HepG2 (cell line): Measurements from ENCODE around the gene YWHAQ. TPM values are rescaled to one million over a fixed set of nuclear protein-coding genes. Genes with fewer than 3 reads are reported as not detected.

Experiments used
- ATAC-seq: fragments of 200-7000 bp; cut with Tn5 transposase; 3 replicates; pipeline ENCODE4 v1.9.1; 2020; ENCODE audit warnings: mild to moderate bottlenecking, moderate library complexity
- BruUV-seq: library from RNA; stranded (reverse); fragments of 400-500 nt; replicated peaks from 2 replicates; lab custom pipeline; 2021; lab: Mats Ljungman, UMichigan
- CTCF ChIA-PET: fragments of 300-600 bp; formaldehyde crosslinking; extraction: SDS; loops from one replicate; lab custom pipeline; 2021; ENCODE audit warnings: low total read pairs, inconsistent platforms, low intra/inter-chr PET ratio; lab: Yijun Ruan, JAX
- POLR2A ChIA-PET: fragments of 350-600 bp; sonication (Branson Sonifier 250); formaldehyde crosslinking; loops from one replicate; lab custom pipeline; 2020; ENCODE audit warnings: antibody characterized with exemption, inconsistent platforms; lab: Yijun Ruan, JAX
- DNase-seq: peaks from one replicate; pipeline ENCODE4 v3.0.0-alpha.2; 2015; ENCODE audit warnings: low spot score
- FAIRE-seq: peaks from 3 replicates; lab custom pipeline; 2011; peaks lifted over from hg19 to GRCh38; lab: Jason Lieb, UNC
- H2AFZ ChIP-seq: one replicate; pipeline ENCODE4 v1.6.1; 2011; ENCODE audit warnings: low read length, inconsistent platforms
- H3K27ac ChIP-seq: fragments of 300-600 bp; 3 replicates; pipeline ENCODE4 v1.8.0; 2011; ENCODE audit warnings: mixed run types, mild to moderate bottlenecking, mixed read lengths, low read length, inconsistent platforms; ENCODE audit not compliant: insufficient read depth; ENCODE audit errors: extremely low read length
- H3K27me3 ChIP-seq, 2 experiments: fragments of 200-600 bp in 1 of 2; 2 replicates in 1 of 2; 3 replicates in 1 of 2; pipeline versions ENCODE4 v1.6.0 to v1.8.0; 2011; ENCODE audit warnings: low read length in 2 of 2, mild to moderate bottlenecking in 2 of 2, moderate library complexity in 2 of 2, inconsistent platforms in 1 of 2; ENCODE audit not compliant: insufficient read depth in 2 of 2, control insufficient read depth in 1 of 2
- H3K36me3 ChIP-seq, 2 experiments: fragments of 200-600 bp in 1 of 2; replicated peaks in 1 of 2; 2 replicates in 1 of 2; 3 replicates in 1 of 2; pipeline versions ENCODE4 v1.5.1 to v1.8.0; 2011; ENCODE audit warnings: low read length in 2 of 2, inconsistent platforms in 1 of 2; ENCODE audit not compliant: insufficient read depth in 2 of 2, control insufficient read depth in 1 of 2
- H3K4me1 ChIP-seq: 2 replicates; pipeline ENCODE4 v1.5.1; 2012; ENCODE audit warnings: low read length, inconsistent platforms; ENCODE audit not compliant: insufficient read depth
- H3K4me2 ChIP-seq: 2 replicates; pipeline ENCODE4 v1.6.0; 2011; ENCODE audit warnings: low read depth, low read length, inconsistent platforms
- H3K4me3 ChIP-seq, 3 experiments: fragments of 200-600 bp in 1 of 3; sonication (generic), shearing (Covaris generic) in 1 of 3; replicated peaks in 1 of 3; 2 replicates each; pipeline ENCODE4 v1.5.1; 2011 to 2016; ENCODE audit warnings: low read length in 3 of 3, inconsistent platforms in 2 of 3, low read depth in 2 of 3, mild to moderate bottlenecking in 2 of 3, control low read depth in 1 of 3, mixed read lengths in 1 of 3; ENCODE audit not compliant: insufficient read depth in 1 of 3
- H3K79me2 ChIP-seq: one replicate; pipeline ENCODE4 v1.6.1; 2011; ENCODE audit warnings: low read length, inconsistent platforms; ENCODE audit not compliant: insufficient read depth
- H3K9ac ChIP-seq: 2 replicates; pipeline ENCODE4 v1.6.0; 2011; ENCODE audit warnings: mild to moderate bottlenecking, low read depth, low read length, inconsistent platforms; ENCODE audit not compliant: insufficient read depth
- H3K9me3 ChIP-seq: 2 replicates; pipeline ENCODE4 v1.5.1; 2012; ENCODE audit warnings: mild to moderate bottlenecking, low read length
- H4K20me1 ChIP-seq: 2 replicates; pipeline ENCODE4 v1.6.0; 2011; ENCODE audit warnings: inconsistent platforms, mild to moderate bottlenecking, low read length, moderate library complexity; ENCODE audit not compliant: insufficient read depth
- AHR ChIP-seq: IDR thresholded peaks from 2 replicates; pipeline ENCODE4 v1.6.1; 2018; ENCODE audit warnings: missing genetic modification reagents, missing compliant biosample characterization
- NCOA1 ChIP-seq: sonication (generic); formaldehyde crosslinking; IDR thresholded peaks from 2 replicates; pipeline ENCODE4 v1.9.0; 2021; ENCODE audit warnings: missing genetic modification reagents
- PRMT3 ChIP-seq: sonication (generic); formaldehyde crosslinking; IDR thresholded peaks from 2 replicates; pipeline ENCODE4 v1.8.1; 2022; ENCODE audit warnings: low read depth, mild to moderate bottlenecking, moderate library complexity, missing genetic modification reagents, borderline replicate concordance
- TARDBP ChIP-seq: sonication (generic); formaldehyde crosslinking; IDR thresholded peaks from 2 replicates; pipeline ENCODE4 v1.8.0; 2022; ENCODE audit warnings: mild to moderate bottlenecking, missing genetic modification reagents
- TBX2 ChIP-seq: sonication (generic); formaldehyde crosslinking; IDR thresholded peaks from 2 replicates; pipeline ENCODE4 v1.5.0; 2020; ENCODE audit warnings: missing genetic modification reagents, mild to moderate bottlenecking, borderline replicate concordance
- WIZ ChIP-seq: sonication (generic); formaldehyde crosslinking; IDR thresholded peaks from 2 replicates; pipeline ENCODE4 v1.5.1; 2020; ENCODE audit warnings: mild to moderate bottlenecking, missing genetic modification reagents
- ZNF337 ChIP-seq: sonication (generic); formaldehyde crosslinking; IDR thresholded peaks from 2 replicates; pipeline ENCODE4 v1.5.1; 2020; ENCODE audit warnings: missing genetic modification reagents, low read depth, mild to moderate bottlenecking, borderline replicate concordance
- ZNF34 ChIP-seq: sonication (generic); formaldehyde crosslinking; IDR thresholded peaks from 2 replicates; pipeline ENCODE4 v1.4.0; 2020; ENCODE audit warnings: mild to moderate bottlenecking, missing genetic modification reagents, borderline replicate concordance
- ZNF605 ChIP-seq: sonication (generic); formaldehyde crosslinking; IDR thresholded peaks from 2 replicates; pipeline ENCODE4 v1.8.0; 2022; ENCODE audit warnings: mild to moderate bottlenecking, missing genetic modification reagents
- ZNF614 ChIP-seq: IDR thresholded peaks from 2 replicates; pipeline ENCODE4 v1.6.1; 2018; ENCODE audit warnings: missing biosample characterization, missing genetic modification reagents, inconsistent platforms, borderline replicate concordance
- ZNF879 ChIP-seq: sonication (generic); formaldehyde crosslinking; IDR thresholded peaks from 2 replicates; pipeline ENCODE4 v1.8.1; 2023; ENCODE audit warnings: missing genetic modification reagents
- WGBS: methylation state at CpG from one replicate; pipeline ENCODE4 v1.1.6; 2017; ENCODE audit warnings: low lambda C conversion rate; 5-methylcytosine and 5-hydroxymethylcytosine counted together
- in situ Hi-C: cut with HindIII; loops from 2 replicates; pipeline ENCODE4 v1.10.0; 2017; ENCODE audit warnings: low pct_unique_long_range_greater_than_20kb; ENCODE audit not compliant: extremely low pct_ligation_motif_present
- intact Hi-C: fragments of 100-400 bp; cut with micrococcal nuclease; formaldehyde crosslinking; loops from one replicate; pipeline ENCODE4 v1.10.0; 2022; ENCODE audit not compliant: unreplicated experiment
- polyA plus RNA-seq, 8 experiments: library from polyadenylated mRNA; depleted of rRNA in 3 of 8; stranded (reverse) in 7 of 8; unstranded in 1 of 8; fragments of >200 nt; fragmentation: Illumina TruSeq in 4 of 8; extraction: Trizol in 4 of 8; gene quantifications; 2 replicates each; pipeline versions ENCODE4 v1.2.1 to v1.2.3, GENCODE V29; 2011 to 2016; ENCODE audit warnings: low read depth in 4 of 8, missing spikeins in 1 of 8, mixed read lengths in 1 of 8; ENCODE audit not compliant: insufficient read depth in 1 of 8
- total RNA-seq, 5 experiments: library from RNA; depleted of rRNA; stranded (reverse); fragments of >200 nt; fragmentation: Illumina TruSeq; extraction: Trizol; gene quantifications; 2 replicates each; pipeline ENCODE4 v1.2.3, GENCODE V29; 2016; ENCODE audit warnings: low read depth in 1 of 5
- TF ChIP-seq, protein P1 (sequence below): sonication (generic); formaldehyde crosslinking; IDR thresholded peaks from 2 replicates; pipeline ENCODE4 v1.4.0; 2020; ENCODE audit warnings: missing genetic modification reagents
- TF ChIP-seq, protein P2 (sequence below): sonication (generic); formaldehyde crosslinking; IDR thresholded peaks from 2 replicates; pipeline ENCODE4 v1.5.0; 2020; ENCODE audit warnings: missing genetic modification reagents
- TF ChIP-seq, protein P3 (sequence below): sonication (generic); formaldehyde crosslinking; IDR thresholded peaks from 2 replicates; pipeline ENCODE4 v1.4.0; 2020; ENCODE audit warnings: missing genetic modification reagents, borderline replicate concordance

YWHAQ gene
- total and polyA plus RNA-seq, 2 of the 13 experiments (the other 11 are each of a cell fraction or from before 2014, with no cell fraction given), result 160 to 304 TPM

DNA sequence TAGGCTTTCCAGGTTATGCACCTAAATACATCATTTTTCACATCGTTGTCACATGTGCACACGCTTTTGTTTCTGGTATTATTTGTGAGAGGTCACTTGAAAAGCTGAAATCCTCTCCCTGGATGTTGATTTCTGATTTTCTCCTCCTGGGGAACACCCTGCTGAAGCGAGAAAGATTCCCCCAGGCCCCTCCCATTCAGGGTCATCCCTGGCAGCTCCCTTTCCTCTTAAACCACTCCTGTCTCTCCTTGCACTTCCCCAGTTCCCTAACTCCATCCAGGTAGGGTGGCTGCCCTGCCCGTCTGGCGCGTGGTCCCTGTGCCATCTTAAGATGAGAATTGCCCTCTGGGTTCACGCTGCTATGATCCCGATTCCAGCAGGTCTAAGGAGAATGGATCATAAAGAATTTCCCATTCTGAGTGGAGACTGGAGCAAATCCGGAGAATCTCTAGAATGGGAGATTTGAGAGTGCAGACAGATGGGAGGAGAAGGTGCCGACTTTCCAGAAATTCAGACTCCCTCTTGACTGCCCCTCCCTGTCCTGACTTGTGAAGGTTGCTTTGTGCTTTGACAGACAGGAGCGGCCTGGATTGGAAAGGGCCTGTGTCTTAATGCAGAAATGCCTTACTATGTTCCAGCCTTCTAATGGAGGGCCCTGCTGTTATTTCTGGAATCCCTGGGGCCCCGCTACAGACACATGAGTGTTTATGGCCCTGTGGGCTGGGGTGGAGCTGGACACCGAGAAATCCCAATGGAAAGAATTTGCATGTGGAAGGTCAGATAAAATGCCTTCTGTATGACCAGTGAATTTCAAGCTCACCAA lies 1.3 kb upstream of the YWHAQ start (continued):
- TF ChIP-seq ZNF879 (CRISPR knock-in tag), result no peak
- TF ChIP-seq, protein P1, sequence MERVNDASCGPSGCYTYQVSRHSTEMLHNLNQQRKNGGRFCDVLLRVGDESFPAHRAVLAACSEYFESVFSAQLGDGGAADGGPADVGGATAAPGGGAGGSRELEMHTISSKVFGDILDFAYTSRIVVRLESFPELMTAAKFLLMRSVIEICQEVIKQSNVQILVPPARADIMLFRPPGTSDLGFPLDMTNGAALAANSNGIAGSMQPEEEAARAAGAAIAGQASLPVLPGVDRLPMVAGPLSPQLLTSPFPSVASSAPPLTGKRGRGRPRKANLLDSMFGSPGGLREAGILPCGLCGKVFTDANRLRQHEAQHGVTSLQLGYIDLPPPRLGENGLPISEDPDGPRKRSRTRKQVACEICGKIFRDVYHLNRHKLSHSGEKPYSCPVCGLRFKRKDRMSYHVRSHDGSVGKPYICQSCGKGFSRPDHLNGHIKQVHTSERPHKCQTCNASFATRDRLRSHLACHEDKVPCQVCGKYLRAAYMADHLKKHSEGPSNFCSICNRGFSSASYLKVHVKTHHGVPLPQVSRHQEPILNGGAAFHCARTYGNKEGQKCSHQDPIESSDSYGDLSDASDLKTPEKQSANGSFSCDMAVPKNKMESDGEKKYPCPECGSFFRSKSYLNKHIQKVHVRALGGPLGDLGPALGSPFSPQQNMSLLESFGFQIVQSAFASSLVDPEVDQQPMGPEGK (CRISPR knock-in tag), result no peak
- 0 out of 2 replicates have a peak, but pooled peaks have one; percentile 17 for TF ChIP-seq ZNF605 (CRISPR knock-in tag)

DNA sequence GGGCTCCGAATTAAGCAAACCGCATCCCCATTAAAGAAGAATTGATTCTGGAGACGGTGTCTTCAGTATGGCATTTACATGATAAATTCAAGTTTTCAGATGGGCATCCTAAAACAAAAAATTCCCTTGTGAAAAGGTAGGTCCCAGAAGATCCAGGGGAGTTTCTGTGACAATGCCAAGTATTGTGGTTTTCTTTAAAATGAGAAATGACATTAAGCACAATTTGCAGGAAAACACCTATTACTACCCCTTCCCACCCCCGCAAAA lies 689 bp upstream of the YWHAQ start:
- no peak overlapping the region for H3K27ac ChIP-seq
- H3K36me3 ChIP-seq, result peaks cover 1 to 20% of the 10 kb centered on the region in 2 experiments; a peak in 2 of 5 replicates
- H3K9me3 ChIP-seq, result no peaks in the 10 kb centered on the region
- H2AFZ ChIP-seq, result no peak overlapping the region
- peaks cover 0 to 28% of the 10 kb centered on the region in 2 experiments; a peak in 4 of 5 replicates for H3K27me3 ChIP-seq
- in situ Hi-C loops (no loop called here), intact Hi-C loops (loop anchor here (2.0 kb wide), 1 partner anchor 77 kb away; the partner anchor contains the start of gene ADAM17)
- peak overlapping the region; percentile 46 for H3K9ac ChIP-seq
- peaks cover 38% of the 10 kb centered on the region for H3K79me2 ChIP-seq
- peaks cover 33% of the 10 kb centered on the region for H4K20me1 ChIP-seq
- no peak for DNase-seq
- no peak for FAIRE-seq
- ChIA-PET POLR2A (interaction anchor here (0.6 to 3.2 kb wide), 17 partner anchors 8 to 1502 kb away, joined by 3 to 70 read pairs (median 5); partner anchors contain the start of genes ADAM17 and TAF1B), CTCF (no interaction called here)
- H3K4me2 ChIP-seq, result peak overlapping the region; percentile 80
- peak overlapping the region; percentile 46 to 100 (median 63); a peak in 5 of 6 replicates for H3K4me3 ChIP-seq
- H3K4me1 ChIP-seq, result peaks cover 62% of the 10 kb centered on the region
- WGBS, result 60% methylated on average over 4 of the region's 4 CpGs
- BruUV-seq, result no TSS peak
- no peak for ATAC-seq
- TF ChIP-seq ZNF614 (CRISPR knock-in tag) (no peak), AHR (no peak), ZNF34 (CRISPR knock-in tag) (no peak), NCOA1 (CRISPR knock-in tag) (no peak), TBX2 (no peak), WIZ (CRISPR knock-in tag) (no peak), TARDBP (CRISPR knock-in tag) (no peak), ZNF337 (no peak), PRMT3 (CRISPR knock-in tag) (0 out of 2 replicates have a peak, but pooled peaks have one; percentile 11)
- TF ChIP-seq, protein P2, sequence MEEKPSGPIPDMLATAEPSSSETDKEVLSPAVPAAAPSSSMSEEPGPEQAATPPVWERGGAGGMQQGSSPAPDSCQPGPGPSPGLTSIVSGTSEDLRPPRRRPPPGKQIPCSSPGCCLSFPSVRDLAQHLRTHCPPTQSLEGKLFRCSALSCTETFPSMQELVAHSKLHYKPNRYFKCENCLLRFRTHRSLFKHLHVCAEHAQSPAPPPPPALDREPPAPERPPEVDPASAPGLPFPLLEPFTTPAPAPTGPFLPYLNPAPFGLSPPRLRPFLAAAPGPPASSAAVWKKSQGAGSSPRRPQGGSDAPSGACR (CRISPR knock-in tag), result no peak
- TF ChIP-seq, protein P3, sequence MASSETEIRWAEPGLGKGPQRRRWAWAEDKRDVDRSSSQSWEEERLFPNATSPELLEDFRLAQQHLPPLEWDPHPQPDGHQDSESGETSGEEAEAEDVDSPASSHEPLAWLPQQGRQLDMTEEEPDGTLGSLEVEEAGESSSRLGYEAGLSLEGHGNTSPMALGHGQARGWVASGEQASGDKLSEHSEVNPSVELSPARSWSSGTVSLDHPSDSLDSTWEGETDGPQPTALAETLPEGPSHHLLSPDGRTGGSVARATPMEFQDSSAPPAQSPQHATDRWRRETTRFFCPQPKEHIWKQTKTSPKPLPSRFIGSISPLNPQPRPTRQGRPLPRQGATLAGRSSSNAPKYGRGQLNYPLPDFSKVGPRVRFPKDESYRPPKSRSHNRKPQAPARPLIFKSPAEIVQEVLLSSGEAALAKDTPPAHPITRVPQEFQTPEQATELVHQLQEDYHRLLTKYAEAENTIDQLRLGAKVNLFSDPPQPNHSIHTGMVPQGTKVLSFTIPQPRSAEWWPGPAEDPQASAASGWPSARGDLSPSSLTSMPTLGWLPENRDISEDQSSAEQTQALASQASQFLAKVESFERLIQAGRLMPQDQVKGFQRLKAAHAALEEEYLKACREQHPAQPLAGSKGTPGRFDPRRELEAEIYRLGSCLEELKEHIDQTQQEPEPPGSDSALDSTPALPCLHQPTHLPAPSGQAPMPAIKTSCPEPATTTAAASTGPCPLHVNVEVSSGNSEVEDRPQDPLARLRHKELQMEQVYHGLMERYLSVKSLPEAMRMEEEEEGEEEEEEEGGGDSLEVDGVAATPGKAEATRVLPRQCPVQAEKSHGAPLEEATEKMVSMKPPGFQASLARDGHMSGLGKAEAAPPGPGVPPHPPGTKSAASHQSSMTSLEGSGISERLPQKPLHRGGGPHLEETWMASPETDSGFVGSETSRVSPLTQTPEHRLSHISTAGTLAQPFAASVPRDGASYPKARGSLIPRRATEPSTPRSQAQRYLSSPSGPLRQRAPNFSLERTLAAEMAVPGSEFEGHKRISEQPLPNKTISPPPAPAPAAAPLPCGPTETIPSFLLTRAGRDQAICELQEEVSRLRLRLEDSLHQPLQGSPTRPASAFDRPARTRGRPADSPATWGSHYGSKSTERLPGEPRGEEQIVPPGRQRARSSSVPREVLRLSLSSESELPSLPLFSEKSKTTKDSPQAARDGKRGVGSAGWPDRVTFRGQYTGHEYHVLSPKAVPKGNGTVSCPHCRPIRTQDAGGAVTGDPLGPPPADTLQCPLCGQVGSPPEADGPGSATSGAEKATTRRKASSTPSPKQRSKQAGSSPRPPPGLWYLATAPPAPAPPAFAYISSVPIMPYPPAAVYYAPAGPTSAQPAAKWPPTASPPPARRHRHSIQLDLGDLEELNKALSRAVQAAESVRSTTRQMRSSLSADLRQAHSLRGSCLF, result no peak
